Keratinocyte (primary cell): ENCODE data around the gene WDR41. TPM values are rescaled to one million over a fixed set of nuclear protein-coding genes. Genes with fewer than 3 reads are reported as not detected.

Experiments
- DNase-seq: peaks from one replicate; pipeline ENCODE4 v3.0.0-alpha.2; 2011; ENCODE audit warnings: low read depth, missing footprints, low spot score
- FAIRE-seq: peaks from 2 replicates; lab custom pipeline; 2011; peaks lifted over from hg19 to GRCh38; lab: Jason Lieb, UNC
- H2AFZ ChIP-seq: 2 replicates; pipeline ENCODE4 v1.6.0; 2012; ENCODE audit warnings: low read length, control low read depth, inconsistent platforms; ENCODE audit not compliant: control insufficient read depth
- H3K27ac ChIP-seq: 2 replicates; pipeline ENCODE4 v1.5.1; 2011; ENCODE audit warnings: low read length; ENCODE audit not compliant: control insufficient read depth, insufficient read depth
- H3K27me3 ChIP-seq: 3 replicates; pipeline ENCODE4 v1.6.0; 2011; ENCODE audit warnings: low read length; ENCODE audit not compliant: control insufficient read depth, insufficient read depth; ENCODE audit errors: extremely low read depth
- H3K36me3 ChIP-seq, 2 experiments: 2 replicates in 1 of 2; 3 replicates in 1 of 2; pipeline ENCODE4 v1.5.1; 2011; ENCODE audit warnings: low read length in 2 of 2, mild to moderate bottlenecking in 1 of 2; ENCODE audit not compliant: control insufficient read depth in 2 of 2, insufficient read depth in 2 of 2; ENCODE audit errors: extremely low read depth in 1 of 2
- H3K4me1 ChIP-seq: 3 replicates; pipeline ENCODE4 v1.5.1; 2011; ENCODE audit warnings: low read length; ENCODE audit not compliant: control insufficient read depth, insufficient read depth; ENCODE audit errors: extremely low read depth
- H3K4me2 ChIP-seq: 3 replicates; pipeline ENCODE4 v1.6.0; 2011; ENCODE audit warnings: low read depth, low read length; ENCODE audit not compliant: control insufficient read depth, insufficient read depth; ENCODE audit errors: extremely low read depth
- H3K4me3 ChIP-seq, 3 experiments: fragments of 200-600 bp in 1 of 3; sonication (generic) in 1 of 3; 2 replicates in 2 of 3; 3 replicates in 1 of 3; pipeline ENCODE4 v1.5.1; 2011 to 2016; ENCODE audit warnings: low read length in 3 of 3, mild to moderate bottlenecking in 3 of 3, control low read depth in 2 of 3, inconsistent platforms in 1 of 3, low read depth in 1 of 3, mixed read lengths in 1 of 3, mixed run types in 1 of 3, moderate library complexity in 1 of 3; ENCODE audit not compliant: control insufficient read depth in 2 of 3, insufficient read depth in 2 of 3; ENCODE audit errors: extremely low read depth in 1 of 3
- H3K79me2 ChIP-seq: 2 replicates; pipeline ENCODE4 v1.6.0; 2012; ENCODE audit warnings: low read length; ENCODE audit not compliant: control insufficient read depth, insufficient read depth
- H3K9ac ChIP-seq: 3 replicates; pipeline ENCODE4 v1.6.0; 2011; ENCODE audit warnings: low read length; ENCODE audit not compliant: control insufficient read depth, insufficient read depth; ENCODE audit errors: extremely low read depth
- H3K9me1 ChIP-seq: 3 replicates; pipeline ENCODE4 v1.6.0; 2011; ENCODE audit warnings: low read length; ENCODE audit not compliant: control insufficient read depth, insufficient read depth; ENCODE audit errors: extremely low read depth
- H3K9me3 ChIP-seq: 2 replicates; pipeline ENCODE4 v1.5.1; 2012; ENCODE audit warnings: low read depth, low read length; ENCODE audit not compliant: control insufficient read depth
- H4K20me1 ChIP-seq: 3 replicates; pipeline ENCODE4 v1.6.0; 2011; ENCODE audit warnings: low read length; ENCODE audit not compliant: control insufficient read depth, insufficient read depth; ENCODE audit errors: extremely low read depth
- EZH2 ChIP-seq: IDR thresholded peaks from one replicate; pipeline ENCODE4 v1.6.1; 2012; ENCODE audit warnings: inconsistent platforms, mild to moderate bottlenecking, low read length, moderate library complexity
- dilution Hi-C: fragments of 300-500 bp; cut with MboI; formaldehyde crosslinking; loops from one replicate; pipeline ENCODE4 v1.7.0; 2020; ENCODE audit warnings: low sequenced_read_pairs; ENCODE audit not compliant: extremely low pct_ligation_motif_present
- polyA plus RNA-seq, 5 experiments: library from polyadenylated mRNA; depleted of rRNA in 3 of 5; stranded (reverse) in 3 of 5; stranded (forward) in 1 of 5; unstranded in 1 of 5; fragments of >200 nt; gene quantifications; 1 replicate in 1 of 5; 2 replicates in 3 of 5; 3 replicates in 1 of 5; pipeline versions ENCODE4 v1.2.1 to v1.2.3, GENCODE V29; 2011 to 2012; ENCODE audit warnings: missing spikeins in 2 of 5, low read depth in 1 of 5, low replicate concordance in 1 of 5
- TF ChIP-seq, protein P1 (sequence below), 3 experiments: IDR thresholded peaks in 1 of 3; conservative IDR thresholded peaks in 1 of 3; optimal IDR thresholded peaks in 1 of 3; 2 replicates in 2 of 3; 3 replicates in 1 of 3; pipeline versions ENCODE3 to v1.5.1; 2011; ENCODE audit warnings: low read length in 3 of 3, mild to moderate bottlenecking in 3 of 3, moderate library complexity in 2 of 3, control low read depth in 1 of 3, inconsistent platforms in 1 of 3; ENCODE audit not compliant: insufficient read depth in 2 of 3; ENCODE audit errors: extremely low read depth in 1 of 3

Gene WDR41
- polyA plus RNA-seq, 1 donor (not counting 4 experiments of a cell fraction or from before 2014, with no cell fraction given) = 60.7 TPM

DNA sequence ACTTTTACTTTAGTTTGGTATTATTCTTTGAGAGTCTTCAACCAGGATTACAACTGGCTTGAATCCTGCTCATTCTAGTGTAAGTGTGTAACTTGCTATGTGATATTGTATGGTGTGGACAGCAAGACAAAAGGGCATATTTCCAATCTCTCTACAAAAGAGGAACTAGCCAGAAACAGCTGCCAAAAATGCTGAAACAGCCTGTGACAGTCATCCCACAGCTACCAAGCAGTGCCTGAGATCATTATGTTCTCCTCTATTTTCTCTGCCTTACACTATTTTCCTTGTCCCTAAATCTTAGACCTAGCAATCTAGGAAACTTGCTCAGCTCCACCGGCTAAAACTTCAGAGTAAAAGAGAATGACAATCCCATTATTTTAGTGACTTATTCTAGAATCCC lies 42.8 kb downstream of the WDR41 start:
- FAIRE-seq = no peak
- H3K36me3 ChIP-seq = peaks cover 9 to 10% of the 10 kb centered on the region in 2 experiments
- dilution Hi-C loops = no loop called here

DNA sequence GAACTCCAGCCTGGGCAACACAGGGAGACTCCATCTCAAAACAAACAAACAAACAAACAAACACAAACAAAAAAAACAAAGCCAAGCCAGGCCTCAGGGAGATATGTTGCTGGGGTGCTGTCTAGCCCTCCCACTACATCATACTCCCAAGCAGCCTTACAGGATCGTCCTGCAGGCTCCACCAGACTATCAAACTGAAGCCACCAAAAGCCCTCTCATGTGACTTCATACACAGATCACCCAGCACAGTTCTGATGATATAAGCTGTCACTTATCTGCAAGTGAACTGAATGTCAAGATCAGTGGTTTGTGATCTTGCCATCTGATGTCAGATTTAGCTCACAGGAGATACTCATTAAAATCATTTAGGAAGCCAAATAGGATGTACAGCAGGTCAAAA lies 43.3 kb downstream of the WDR41 start:
- H3K9me1 ChIP-seq = no peaks in the 10 kb centered on the region
- H3K4me1 ChIP-seq = no peaks in the 10 kb centered on the region
- H3K9me3 ChIP-seq = no peaks in the 10 kb centered on the region
- H3K27ac ChIP-seq = no peak overlapping the region
- dilution Hi-C loops = no loop called here
- no peaks in the 10 kb centered on the region for H4K20me1 ChIP-seq
- H3K36me3 ChIP-seq = peaks cover 9 to 10% of the 10 kb centered on the region in 2 experiments
- H2AFZ ChIP-seq = no peak overlapping the region
- TF ChIP-seq, protein P1, sequence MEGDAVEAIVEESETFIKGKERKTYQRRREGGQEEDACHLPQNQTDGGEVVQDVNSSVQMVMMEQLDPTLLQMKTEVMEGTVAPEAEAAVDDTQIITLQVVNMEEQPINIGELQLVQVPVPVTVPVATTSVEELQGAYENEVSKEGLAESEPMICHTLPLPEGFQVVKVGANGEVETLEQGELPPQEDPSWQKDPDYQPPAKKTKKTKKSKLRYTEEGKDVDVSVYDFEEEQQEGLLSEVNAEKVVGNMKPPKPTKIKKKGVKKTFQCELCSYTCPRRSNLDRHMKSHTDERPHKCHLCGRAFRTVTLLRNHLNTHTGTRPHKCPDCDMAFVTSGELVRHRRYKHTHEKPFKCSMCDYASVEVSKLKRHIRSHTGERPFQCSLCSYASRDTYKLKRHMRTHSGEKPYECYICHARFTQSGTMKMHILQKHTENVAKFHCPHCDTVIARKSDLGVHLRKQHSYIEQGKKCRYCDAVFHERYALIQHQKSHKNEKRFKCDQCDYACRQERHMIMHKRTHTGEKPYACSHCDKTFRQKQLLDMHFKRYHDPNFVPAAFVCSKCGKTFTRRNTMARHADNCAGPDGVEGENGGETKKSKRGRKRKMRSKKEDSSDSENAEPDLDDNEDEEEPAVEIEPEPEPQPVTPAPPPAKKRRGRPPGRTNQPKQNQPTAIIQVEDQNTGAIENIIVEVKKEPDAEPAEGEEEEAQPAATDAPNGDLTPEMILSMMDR (optimal IDR thresholded peaks at IDR 0.05 in 1 of 3, IDR thresholded peaks at IDR 0.05 in 1 of 3, conservative IDR thresholded peaks at IDR 0.05 in 1 of 3; ENCODE audit: extremely low read depth in 1 of 3, insufficient read depth in 2 of 3, low read length in 3 of 3) = no peak
- TF ChIP-seq EZH2 = no peak
- no peak for DNase-seq
- no peaks in the 10 kb centered on the region for H3K27me3 ChIP-seq
- H3K79me2 ChIP-seq = no peaks in the 10 kb centered on the region
- FAIRE-seq = no peak
- H3K4me2 ChIP-seq = no peak overlapping the region
- no peak overlapping the region for H3K9ac ChIP-seq
- H3K4me3 ChIP-seq = no peak overlapping the region

More for the DNA sequence above, 42.8 kb downstream of the WDR41 start:
- Histone ChIP-seq H3K4me3 (no peak overlapping the region), H3K27ac (no peak overlapping the region), H2AFZ (no peak overlapping the region), H3K4me2 (no peak overlapping the region), H3K79me2 (no peaks in the 10 kb centered on the region), H3K9me1 (no peaks in the 10 kb centered on the region), H3K27me3 (no peaks in the 10 kb centered on the region), H3K4me1 (no peaks in the 10 kb centered on the region), H4K20me1 (no peaks in the 10 kb centered on the region), H3K9me3 (no peaks in the 10 kb centered on the region), H3K9ac (no peak overlapping the region)
- TF ChIP-seq, protein P1 (optimal IDR thresholded peaks at IDR 0.05 in 1 of 3, IDR thresholded peaks at IDR 0.05 in 1 of 3, conservative IDR thresholded peaks at IDR 0.05 in 1 of 3; ENCODE audit: extremely low read depth in 1 of 3, insufficient read depth in 2 of 3, low read length in 3 of 3) = no peak
- no peak for TF ChIP-seq EZH2
- DNase-seq = no peak
